ENCODE measurements around the gene SENP5.
"Not testable (repeated sequence)": the region's sequence is repeated elsewhere in the genome, so short reads cannot be mapped to it uniquely, and the experiment has no call there.

The SENP5 gene

DNA sequence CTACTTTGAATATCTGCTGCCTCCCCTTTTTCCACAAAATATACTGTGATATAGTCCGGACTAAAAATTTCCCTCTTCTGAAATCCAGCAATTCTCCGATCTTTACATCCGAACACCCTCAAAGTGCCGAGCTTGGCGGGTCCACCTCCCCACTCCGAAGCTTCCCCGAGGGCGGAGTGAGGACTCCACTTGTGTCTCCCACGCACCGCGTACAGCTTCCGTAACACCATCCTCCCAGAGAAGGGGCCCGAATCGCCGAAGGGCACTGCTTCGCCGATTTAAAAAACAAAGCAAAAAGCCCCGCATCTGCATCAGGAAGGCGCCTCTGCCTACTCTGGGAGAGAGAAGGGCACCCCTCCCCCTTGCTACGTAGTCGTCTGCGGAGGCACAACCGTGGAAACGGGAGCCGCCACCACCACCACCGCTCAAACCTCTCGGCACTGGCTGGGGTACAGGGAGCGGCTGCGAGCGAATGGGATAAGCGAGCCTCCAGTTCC lies 74.1 kb downstream of the SENP5 start:
- Histone ChIP-seq H3K9ac (ENCODE audit: low read depth, low read length) (peak overlapping the region; percentile 84), H4K20me1 (ENCODE audit: insufficient read depth, low read length) (peaks cover 39% of the 10 kb centered on the region; the same call in 1 of the 2 replicates), H3K4me2 (ENCODE audit: insufficient read depth, low read length) (peak overlapping the region; percentile 93), H2AFZ (ENCODE audit: low read depth, low read length) (peak overlapping the region; percentile 94), H3K27me3 (ENCODE audit: insufficient read depth, low read length, poor library complexity) (no peaks in the 10 kb centered on the region), H3K9me3 (ENCODE audit: insufficient read depth, low read length, severe bottlenecking) (no peaks in the 10 kb centered on the region), H3K36me3 (ENCODE audit: insufficient read depth, low read length) (peaks cover 58% of the 10 kb centered on the region), H3K79me2 (ENCODE audit: insufficient read depth, low read length) (peaks cover 73% of the 10 kb centered on the region), H3K4me1 (ENCODE audit: insufficient read depth, low read length) (peaks cover 40% of the 10 kb centered on the region), H3K4me3 (ENCODE audit: low read depth in 1 of 2, low read length in 2 of 2) (peak overlapping the region; percentile 90 to 94), H3K27ac (ENCODE audit: low read length) (peak overlapping the region; percentile 92)
- peak; percentile 66 for DNase-seq
- ATAC-seq (ENCODE audit: insufficient read depth, low read depth) = peak; percentile 57
- no peak for TF ChIP-seq EZH2 (IDR thresholded peaks at IDR 0.05; ENCODE audit: borderline replicate concordance, low read depth, low read length, severe bottlenecking)

GRCh38 chr3:196942226-196942914 lies 74.7 kb downstream of the SENP5 start, which contains the start of gene NCBP2:
Gene NCBP2, minus strand, starts transcription at chr3:196942528. Its CDS starts 25 bp downstream, at chr3:196942503.
- peaks cover 40% of the 10 kb centered on the region for H3K4me1 ChIP-seq (ENCODE audit: insufficient read depth, low read length)
- DNase-seq (peak; percentile 99), ATAC-seq (ENCODE audit: insufficient read depth, low read depth) (peak; percentile 90)
- peaks cover 35% of the 10 kb centered on the region; the same call in 1 of the 2 replicates for H4K20me1 ChIP-seq (ENCODE audit: insufficient read depth, low read length)
- peak within 1 kb of the TSS; percentile 94 for H2AFZ ChIP-seq (ENCODE audit: low read depth, low read length)
- no peaks in the 10 kb centered on the region for H3K27me3 ChIP-seq (ENCODE audit: insufficient read depth, low read length, poor library complexity)
- peak within 1 kb of the TSS; percentile 92 for H3K27ac ChIP-seq (ENCODE audit: low read length)
- TF ChIP-seq, protein P1, sequence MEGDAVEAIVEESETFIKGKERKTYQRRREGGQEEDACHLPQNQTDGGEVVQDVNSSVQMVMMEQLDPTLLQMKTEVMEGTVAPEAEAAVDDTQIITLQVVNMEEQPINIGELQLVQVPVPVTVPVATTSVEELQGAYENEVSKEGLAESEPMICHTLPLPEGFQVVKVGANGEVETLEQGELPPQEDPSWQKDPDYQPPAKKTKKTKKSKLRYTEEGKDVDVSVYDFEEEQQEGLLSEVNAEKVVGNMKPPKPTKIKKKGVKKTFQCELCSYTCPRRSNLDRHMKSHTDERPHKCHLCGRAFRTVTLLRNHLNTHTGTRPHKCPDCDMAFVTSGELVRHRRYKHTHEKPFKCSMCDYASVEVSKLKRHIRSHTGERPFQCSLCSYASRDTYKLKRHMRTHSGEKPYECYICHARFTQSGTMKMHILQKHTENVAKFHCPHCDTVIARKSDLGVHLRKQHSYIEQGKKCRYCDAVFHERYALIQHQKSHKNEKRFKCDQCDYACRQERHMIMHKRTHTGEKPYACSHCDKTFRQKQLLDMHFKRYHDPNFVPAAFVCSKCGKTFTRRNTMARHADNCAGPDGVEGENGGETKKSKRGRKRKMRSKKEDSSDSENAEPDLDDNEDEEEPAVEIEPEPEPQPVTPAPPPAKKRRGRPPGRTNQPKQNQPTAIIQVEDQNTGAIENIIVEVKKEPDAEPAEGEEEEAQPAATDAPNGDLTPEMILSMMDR (IDR thresholded peaks at IDR 0.05; ENCODE audit: borderline replicate concordance, extremely low read depth, low read length, poor library complexity, severe bottlenecking) = peak; percentile 86
- TF ChIP-seq EZH2 (IDR thresholded peaks at IDR 0.05; ENCODE audit: borderline replicate concordance, low read depth, low read length, severe bottlenecking) = no peak
- H3K79me2 ChIP-seq (ENCODE audit: insufficient read depth, low read length) = peaks cover 67% of the 10 kb centered on the region
- peaks cover 52% of the 10 kb centered on the region for H3K36me3 ChIP-seq (ENCODE audit: insufficient read depth, low read length)
- peak within 1 kb of the TSS; percentile 93 for H3K4me2 ChIP-seq (ENCODE audit: insufficient read depth, low read length)
- H3K9me3 ChIP-seq (ENCODE audit: insufficient read depth, low read length, severe bottlenecking) = no peaks in the 10 kb centered on the region
- peak within 1 kb of the TSS; percentile 84 for H3K9ac ChIP-seq (ENCODE audit: low read depth, low read length)
- peak within 1 kb of the TSS; percentile 90 to 94 for H3K4me3 ChIP-seq (ENCODE audit: low read depth in 1 of 2, low read length in 2 of 2)

DNA sequence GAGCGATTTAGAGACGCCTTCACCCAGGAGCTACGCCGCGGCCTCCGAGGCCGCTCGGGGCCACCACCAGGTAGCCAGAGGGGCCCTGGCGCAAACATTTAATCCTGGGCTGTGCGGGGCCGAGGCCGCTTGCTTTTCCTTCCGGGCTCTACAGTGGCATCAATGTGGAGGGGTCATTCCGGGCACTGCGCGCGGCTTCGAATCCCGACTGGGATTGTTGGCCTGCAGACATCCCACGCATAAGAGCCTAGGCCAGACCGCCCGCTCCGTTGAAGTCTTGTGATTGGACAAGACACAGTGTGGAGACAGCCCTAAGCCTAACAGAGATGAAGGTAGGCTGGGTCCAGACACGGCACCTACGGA lies 75.2 kb downstream of the SENP5 start:
- TF ChIP-seq EZH2 (IDR thresholded peaks at IDR 0.05; ENCODE audit: borderline replicate concordance, low read depth, low read length, severe bottlenecking) = no peak
- TF ChIP-seq, protein P1 (IDR thresholded peaks at IDR 0.05; ENCODE audit: borderline replicate concordance, extremely low read depth, low read length, poor library complexity, severe bottlenecking) = no peak
- no peaks in the 10 kb centered on the region for H3K27me3 ChIP-seq (ENCODE audit: insufficient read depth, low read length, poor library complexity)
- H3K4me1 ChIP-seq (ENCODE audit: insufficient read depth, low read length) = peaks cover 40% of the 10 kb centered on the region
- peak overlapping the region; percentile 80 for H3K4me2 ChIP-seq (ENCODE audit: insufficient read depth, low read length)
- peaks cover 33% of the 10 kb centered on the region; the same call in 1 of the 2 replicates for H4K20me1 ChIP-seq (ENCODE audit: insufficient read depth, low read length)
- ATAC-seq (ENCODE audit: insufficient read depth, low read depth) (peak; percentile 10), DNase-seq (no peak)
- peak overlapping the region; percentile 90 to 94 for H3K4me3 ChIP-seq (ENCODE audit: low read depth in 1 of 2, low read length in 2 of 2)
- H3K27ac ChIP-seq (ENCODE audit: low read length) = peak overlapping the region; percentile 92
- no peaks in the 10 kb centered on the region for H3K9me3 ChIP-seq (ENCODE audit: insufficient read depth, low read length, severe bottlenecking)
- peaks cover 62% of the 10 kb centered on the region for H3K79me2 ChIP-seq (ENCODE audit: insufficient read depth, low read length)
- peaks cover 47% of the 10 kb centered on the region for H3K36me3 ChIP-seq (ENCODE audit: insufficient read depth, low read length)
- peak overlapping the region; percentile 84 for H3K9ac ChIP-seq (ENCODE audit: low read depth, low read length)
- H2AFZ ChIP-seq (ENCODE audit: low read depth, low read length) = peak overlapping the region; percentile 83

GRCh38 chr3:196944037-196944790 lies 76.5 kb downstream of the SENP5 start:
- Histone ChIP-seq H3K4me2 (ENCODE audit: insufficient read depth, low read length) (peak overlapping the region; percentile 80), H3K9ac (ENCODE audit: low read depth, low read length) (peak overlapping the region; percentile 84), H3K4me1 (ENCODE audit: insufficient read depth, low read length) (peaks cover 37% of the 10 kb centered on the region), H4K20me1 (ENCODE audit: insufficient read depth, low read length) (peaks cover 30% of the 10 kb centered on the region; the same call in 1 of the 2 replicates), H3K36me3 (ENCODE audit: insufficient read depth, low read length) (peaks cover 34% of the 10 kb centered on the region), H3K79me2 (ENCODE audit: insufficient read depth, low read length) (peaks cover 50% of the 10 kb centered on the region), H3K4me3 (ENCODE audit: low read depth in 1 of 2, low read length in 2 of 2) (peak overlapping the region in 1 of 2 experiments; percentile 94; a peak in 2 of 4 replicates)
- H2AFZ ChIP-seq (ENCODE audit: low read depth, low read length); H3K27me3 ChIP-seq (ENCODE audit: insufficient read depth, low read length, poor library complexity); DNase-seq; ATAC-seq (ENCODE audit: insufficient read depth, low read depth); H3K9me3 ChIP-seq (ENCODE audit: insufficient read depth, low read length, severe bottlenecking); H3K27ac ChIP-seq (ENCODE audit: low read length): not testable (repeated sequence)

All from DND-41 (cell line).